Measurements from ENCODE around the gene TSTD2.
"Not testable (repeated sequence)": the region's sequence is repeated elsewhere in the genome, so short reads cannot be mapped to it uniquely, and the experiment has no call there.

Gene TSTD2

DNA sequence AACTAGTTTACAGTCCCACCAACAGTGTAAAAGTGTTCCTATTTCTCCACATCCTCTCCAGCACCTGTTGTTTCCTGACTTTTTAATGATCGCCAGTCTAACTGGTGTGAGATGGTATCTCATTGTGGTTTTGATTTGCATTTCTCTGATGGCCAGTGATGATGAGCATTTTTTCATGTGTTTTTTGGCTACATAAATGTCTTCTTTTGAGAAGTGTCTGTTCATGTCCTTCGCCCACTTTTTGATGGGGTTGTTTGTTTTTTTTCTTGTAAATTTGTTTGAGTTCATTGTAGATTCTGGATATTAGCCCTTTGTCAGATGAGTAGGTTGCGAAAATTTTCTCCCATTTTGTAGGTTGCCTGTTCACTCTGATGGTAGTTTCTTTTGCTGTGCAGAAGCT, 51.6 kb downstream of the TSTD2 start:
- DNase-seq = not testable (repeated sequence)

DNA sequence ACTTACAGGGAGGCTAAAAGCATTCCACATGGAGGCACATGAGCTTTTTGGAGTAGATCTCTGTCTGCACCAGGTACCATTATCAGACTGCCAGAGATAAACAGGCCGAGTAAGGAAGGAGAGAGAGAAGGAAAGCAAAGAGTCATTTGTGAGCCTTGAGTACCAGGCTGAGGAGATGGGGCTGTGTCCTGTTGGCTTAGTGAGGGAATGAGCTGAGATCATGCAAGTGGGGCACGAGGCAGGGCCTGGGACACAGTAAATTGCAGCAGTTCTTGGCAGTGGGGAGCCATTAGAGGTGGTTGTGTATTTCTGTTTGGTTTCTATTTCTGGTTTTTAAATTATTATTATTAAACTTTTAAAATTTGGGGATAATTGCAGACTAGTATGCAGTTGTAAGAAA, 53.3 kb downstream of the TSTD2 start:
- no peak for DNase-seq

DNA sequence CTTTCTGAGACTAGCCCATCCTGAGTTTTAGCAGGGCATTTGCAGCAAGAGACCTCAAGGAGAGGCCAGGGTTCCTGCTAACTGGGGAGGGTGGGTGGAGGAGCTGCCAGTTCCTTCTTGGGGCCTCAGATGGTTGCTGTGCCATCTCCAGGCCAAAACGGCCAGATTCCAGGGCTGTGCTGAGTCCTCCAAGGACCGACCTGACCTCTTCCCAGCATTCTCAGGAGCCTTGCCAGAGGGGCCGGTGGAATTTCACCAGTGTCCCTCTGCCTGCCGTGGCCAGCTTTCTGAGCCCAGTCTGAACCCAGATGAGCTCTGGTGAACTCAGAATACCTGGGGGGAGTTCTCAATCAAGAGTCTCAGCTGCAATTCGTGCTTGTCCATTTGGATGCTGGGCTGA, 54.3 kb downstream of the TSTD2 start:
- no peak for DNase-seq

- no peak for DNase-seq
Observed at GRCh38 chr9:97577051-97577450, 56.1 kb downstream of the TSTD2 start.

DNA sequence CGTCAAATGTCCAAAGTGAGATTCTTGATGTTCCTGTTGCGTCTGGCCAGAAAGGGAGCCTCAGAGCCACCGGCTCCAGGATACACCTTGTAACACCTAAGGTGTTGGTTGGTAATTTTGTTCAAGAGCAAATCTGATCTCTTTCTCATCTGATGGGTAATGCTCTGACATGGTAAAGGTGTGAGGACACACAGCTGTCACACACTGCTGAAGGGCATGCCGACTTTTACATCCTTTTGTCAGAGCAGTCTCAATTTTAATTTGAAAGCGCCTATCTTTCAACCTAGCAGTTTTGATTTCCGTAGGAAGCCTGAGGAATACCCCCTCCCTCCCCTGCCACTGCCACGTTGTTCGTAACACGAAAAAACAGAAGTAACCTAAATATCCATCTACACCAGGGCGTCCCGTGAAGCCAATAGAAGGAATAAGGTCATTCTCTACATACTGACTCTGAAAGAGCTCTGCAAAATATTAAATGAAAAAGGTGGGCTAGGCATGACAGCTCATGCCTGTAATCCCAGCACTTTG, 57.4 kb downstream of the TSTD2 start:
- no peak for DNase-seq

- DNase-seq = not testable (repeated sequence)
Observed at GRCh38 chr9:97574921-97575672, 58.1 kb downstream of the TSTD2 start.

DNA sequence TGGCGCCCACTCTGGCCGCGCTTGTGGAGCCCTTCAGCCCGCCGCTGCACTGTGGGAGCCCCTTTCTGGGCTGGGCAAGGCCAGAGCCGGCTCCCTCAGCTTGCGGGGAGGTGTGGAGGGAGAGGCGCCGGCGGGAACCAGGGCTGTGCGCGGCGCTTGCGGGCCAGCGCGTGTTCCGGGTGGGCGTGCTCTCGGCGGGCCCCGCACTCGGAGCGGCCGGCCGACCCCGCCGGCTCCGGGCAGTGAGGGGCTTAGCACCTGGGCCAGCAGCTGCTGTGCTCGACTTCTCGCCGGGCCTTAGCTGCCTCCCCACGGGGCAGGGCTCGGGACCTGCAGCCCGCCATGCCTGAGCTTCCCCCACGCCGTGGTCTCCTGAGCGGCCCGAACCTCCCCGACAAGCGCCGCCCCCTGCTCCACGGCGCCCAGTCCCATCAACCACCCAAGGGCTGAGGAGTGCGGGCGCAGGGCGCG, 59.0 kb downstream of the TSTD2 start:
- DNase-seq = not testable (repeated sequence)

DNA sequence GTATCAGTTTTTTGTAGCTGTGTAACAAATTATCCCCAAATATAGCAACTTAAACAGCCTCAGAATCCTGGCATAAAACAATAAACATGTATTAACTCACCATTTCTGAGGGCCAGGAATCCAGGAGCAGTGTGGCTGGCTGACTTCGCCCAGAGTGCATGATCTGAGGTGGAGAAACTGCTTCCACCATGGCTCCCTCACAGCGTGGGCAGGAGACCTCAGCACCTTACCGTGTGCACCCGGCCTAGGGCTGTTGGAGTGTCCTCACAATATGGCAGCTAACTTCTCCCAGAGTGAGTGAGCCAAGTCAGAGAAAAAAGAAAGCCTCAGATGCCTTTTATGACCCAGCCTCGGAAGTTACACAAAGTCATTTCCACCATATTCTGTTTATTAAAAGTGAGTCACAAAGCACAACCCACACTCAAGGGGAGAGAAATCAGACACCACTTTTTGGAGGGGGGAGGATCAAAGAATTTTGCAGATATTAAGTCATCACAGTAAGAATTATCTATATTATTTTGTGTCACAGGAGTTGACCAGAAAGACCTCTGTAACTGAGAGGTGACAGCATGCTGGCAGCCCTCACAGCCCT, 59.6 kb downstream of the TSTD2 start:
- no peak for DNase-seq

- DNase-seq = no peak
Observed at GRCh38 chr9:97572892-97573365, 60.2 kb downstream of the TSTD2 start.

- DNase-seq = no peak
Observed at GRCh38 chr9:97572196-97572891, 60.8 kb downstream of the TSTD2 start.

- no peak for DNase-seq
Observed at GRCh38 chr9:97571664-97572063, 61.5 kb downstream of the TSTD2 start.

DNA sequence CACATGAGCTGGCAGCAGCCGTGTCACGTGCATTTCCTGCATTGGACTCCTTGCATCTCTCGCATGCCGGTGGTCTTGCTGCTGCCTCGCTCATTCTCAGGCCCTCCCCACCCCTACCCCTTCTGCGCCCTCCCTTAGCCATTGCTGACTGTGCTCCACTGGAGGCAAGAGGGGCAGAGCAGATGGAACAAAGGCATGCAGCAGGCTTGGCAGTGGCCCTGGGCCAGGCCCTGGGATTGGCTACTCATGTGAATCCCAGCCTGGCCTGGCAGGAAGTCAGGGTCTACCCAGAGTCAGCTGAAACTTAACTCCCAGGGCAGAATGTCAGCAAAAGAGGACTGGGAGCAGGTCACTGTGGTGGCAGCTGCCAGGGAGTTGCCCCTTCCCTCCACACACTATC, 62.3 kb downstream of the TSTD2 start:
- no peak for DNase-seq

DNA sequence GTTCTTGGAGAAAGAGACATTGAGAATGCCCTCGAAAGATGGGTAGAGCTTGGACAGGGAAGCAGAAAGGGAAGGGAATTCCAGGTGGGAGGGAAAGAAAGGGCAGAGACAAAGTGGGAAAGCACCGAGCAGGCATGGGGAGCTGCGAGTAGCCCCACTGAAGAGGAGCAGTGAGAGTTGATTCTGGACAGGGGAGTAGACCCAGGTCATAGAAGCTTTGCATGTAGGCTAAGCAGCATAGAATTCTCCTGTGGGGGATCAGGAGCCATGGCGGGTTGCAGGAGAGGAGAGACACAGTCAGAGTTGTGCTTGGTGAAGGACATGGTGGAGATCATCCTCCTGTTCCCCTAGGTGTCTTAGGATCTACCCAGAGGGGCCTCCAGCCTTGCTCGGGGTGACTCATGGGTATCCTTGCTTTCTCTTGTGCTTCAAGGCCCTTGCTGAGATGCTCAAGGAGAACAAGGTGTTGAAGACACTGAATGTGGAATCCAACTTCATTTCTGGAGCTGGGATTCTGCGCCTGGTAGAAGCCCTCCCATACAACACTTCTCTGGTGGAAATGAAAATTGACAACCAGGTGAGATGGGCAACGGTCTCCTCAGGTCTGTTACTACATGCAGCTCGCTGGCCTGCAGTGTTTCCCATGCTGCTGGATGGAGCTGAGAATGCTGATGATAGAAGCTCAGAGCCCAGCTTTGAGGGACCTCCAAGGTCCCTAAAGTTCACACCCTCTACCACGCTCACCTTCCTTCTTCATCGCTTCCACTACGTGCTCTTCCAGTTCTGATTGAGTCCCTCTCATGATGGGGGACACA, 64.5 kb downstream of the TSTD2 start:
- no peak for DNase-seq

DNA sequence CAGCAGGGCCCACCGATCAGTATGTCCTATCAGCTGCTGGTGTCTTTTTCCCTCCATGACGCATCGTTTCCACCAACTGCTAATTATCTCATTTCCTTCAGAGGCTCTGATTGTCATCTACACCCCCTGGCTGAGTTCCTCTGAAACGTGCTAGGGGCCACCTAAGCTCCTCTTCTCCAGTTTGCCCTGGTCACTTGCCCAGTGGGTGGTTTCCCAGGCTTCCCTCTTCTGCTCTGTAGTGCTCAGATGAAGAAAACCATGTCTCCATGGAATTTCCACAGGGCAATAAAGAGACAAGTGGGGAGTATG, 65.3 kb downstream of the TSTD2 start:
- no peak for DNase-seq

- DNase-seq = no peak
Observed at GRCh38 chr9:97567182-97567893, 65.8 kb downstream of the TSTD2 start.

DNA sequence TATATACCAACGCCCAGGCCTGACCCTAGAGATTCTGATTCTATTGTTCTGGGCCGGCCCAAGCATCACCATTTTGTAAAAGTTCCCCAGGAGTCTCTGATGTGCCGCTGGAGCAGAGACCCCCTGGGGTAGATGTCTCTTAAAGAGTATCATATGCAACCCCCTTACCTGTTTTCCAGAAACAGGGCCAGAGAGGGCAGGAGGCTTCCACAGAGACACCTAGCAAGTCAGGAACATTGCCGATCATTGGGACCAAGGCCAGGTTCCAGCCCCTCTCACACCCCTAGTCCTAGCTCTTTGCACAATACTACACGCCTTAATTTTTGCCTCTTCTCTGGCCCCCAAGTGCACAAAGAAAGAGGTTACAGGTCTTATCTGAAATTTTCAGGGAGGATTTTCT, 67.9 kb downstream of the TSTD2 start:
- no peak for DNase-seq

- peak; percentile 23 for DNase-seq
Observed at GRCh38 chr9:97564291-97565175, 68.6 kb downstream of the TSTD2 start.

DNA sequence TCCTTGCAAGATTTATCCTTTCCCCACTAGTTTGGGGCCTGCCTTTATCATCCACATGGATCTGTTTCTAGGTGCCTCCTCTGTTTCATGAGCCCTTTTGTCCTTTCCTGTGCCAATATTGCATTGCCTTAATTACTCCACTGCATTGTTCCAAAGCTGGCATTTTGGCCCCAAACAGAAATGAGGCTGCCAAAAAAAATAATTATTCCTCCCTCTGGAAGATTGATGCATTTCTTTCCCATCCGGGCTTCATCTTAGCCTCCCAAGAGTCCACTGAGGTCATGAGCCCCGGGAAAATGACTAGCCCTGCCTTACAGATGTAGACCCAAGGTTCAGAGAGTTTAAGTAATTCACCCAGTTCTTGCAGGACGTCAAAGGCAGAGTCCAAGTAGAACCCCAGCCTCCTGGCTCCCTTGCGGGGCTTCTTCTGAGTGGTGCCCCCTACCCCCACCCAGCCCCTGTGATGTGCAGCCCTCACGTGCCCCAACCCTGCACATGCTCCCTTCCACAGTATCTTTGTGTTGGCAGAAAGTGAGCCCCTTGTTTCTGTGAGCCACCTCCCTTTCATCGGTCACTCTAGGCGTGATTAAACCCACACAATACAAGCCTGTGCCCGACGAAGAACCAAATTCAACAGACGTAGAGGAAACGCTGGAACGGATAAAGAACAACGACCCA, 69.6 kb downstream of the TSTD2 start:
- no peak for DNase-seq

DNA sequence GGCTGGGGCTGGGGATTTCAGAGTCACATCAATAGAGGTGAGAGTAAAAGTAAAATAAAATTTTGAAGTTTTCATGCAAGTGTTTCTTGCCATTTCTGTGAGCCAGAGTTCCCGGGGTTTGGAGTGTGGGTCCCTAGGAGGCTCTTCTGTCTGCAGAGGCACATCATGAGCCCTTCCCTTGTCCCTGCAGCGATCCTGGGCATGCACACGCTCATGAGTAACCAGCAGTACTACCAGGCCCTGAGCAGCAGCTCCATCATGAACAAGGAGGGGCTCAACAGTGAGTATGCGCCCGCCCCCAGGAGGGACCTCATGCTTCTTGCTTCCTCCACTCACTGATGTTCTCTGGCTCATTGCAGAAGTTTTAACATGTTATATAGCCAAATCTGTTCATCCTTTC, 70.6 kb downstream of the TSTD2 start:
- no peak for DNase-seq

DNA sequence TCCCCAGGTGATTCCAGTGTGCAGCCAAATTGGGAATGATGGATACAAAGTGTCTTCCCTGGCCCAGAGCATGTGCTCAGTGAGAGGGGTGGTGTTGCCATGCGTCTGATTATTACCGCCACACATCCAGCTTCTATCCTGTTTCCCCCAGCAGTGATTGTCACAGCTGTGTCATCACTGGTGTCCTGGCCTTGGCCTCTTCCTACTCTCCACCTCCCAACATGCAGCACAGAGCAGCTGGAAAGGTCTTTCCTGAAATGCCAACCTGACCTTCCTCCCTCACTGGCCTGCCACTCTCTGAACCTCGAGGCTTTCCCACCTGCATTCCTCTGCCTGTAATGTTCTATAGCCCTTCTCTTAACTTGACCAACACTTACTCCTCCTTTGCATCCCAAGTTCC, 71.7 kb downstream of the TSTD2 start:
- no peak for DNase-seq

DNA sequence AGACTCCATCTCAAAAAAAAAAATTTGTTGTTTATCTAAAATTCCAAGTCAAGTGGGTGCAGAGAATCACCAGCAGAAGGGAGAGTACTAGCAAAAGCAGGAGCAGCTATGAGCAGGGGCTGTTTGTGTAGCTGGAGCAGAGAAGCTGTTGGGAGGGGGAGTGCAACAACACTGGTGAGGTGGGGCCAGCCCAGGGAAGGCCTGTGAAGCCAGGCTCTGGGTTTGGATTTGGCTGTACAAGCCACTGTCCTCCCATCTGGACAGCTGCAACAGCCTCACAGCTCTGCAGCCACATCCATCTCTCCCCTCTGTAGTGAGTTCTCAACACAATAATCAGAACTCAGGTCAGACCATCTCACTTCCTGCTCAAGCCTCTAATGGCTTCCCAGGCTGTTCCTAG, 72.3 kb downstream of the TSTD2 start:
- DNase-seq = no peak

All from NCI-H345 (cell line).